ENCODE measurements around the gene SDHB. TPM values are rescaled to one million over a fixed set of nuclear protein-coding genes. Genes with fewer than 3 reads are reported as not detected.

SDHB gene
- total RNA-seq, 1 experiment from 2014 or later = 212 TPM

- in situ Hi-C loops (cut with HindIII; ENCODE audit: low pct_unique_long_range_greater_than_20kb, low sequenced_read_pairs) = no loop called here
- CTCF ChIA-PET = no interaction called here
Measured at GRCh38 chr1:17005365-17005740, 48.5 kb downstream of the SDHB start.

GRCh38 chr1:17004466-17005364 is 49.1 kb downstream of the SDHB start:
- in situ Hi-C loops (cut with HindIII; ENCODE audit: low pct_unique_long_range_greater_than_20kb, low sequenced_read_pairs) (no loop called here), intact Hi-C loops (cut with micrococcal nuclease; ENCODE audit: unreplicated experiment) (no loop called here)
- Histone ChIP-seq H3K9me3 (ENCODE audit: control insufficient read depth, insufficient read depth, low read depth, low read length) (no peaks in the 10 kb centered on the region), H3K36me3 (ENCODE audit: control insufficient read depth, insufficient read depth, low read length) (no peaks in the 10 kb centered on the region), H3K27ac (ENCODE audit: low read length) (no peak overlapping the region), H3K4me1 (ENCODE audit: control insufficient read depth, insufficient read depth, low read length) (peaks cover 2% of the 10 kb centered on the region; the same call in 1 of the 2 replicates), H3K4me3 (ENCODE audit: low read depth in 2 of 2, low read length in 2 of 2) (no peak overlapping the region), H3K27me3 (ENCODE audit: control insufficient read depth, insufficient read depth, low read length) (no peaks in the 10 kb centered on the region)
- DNase-seq (ENCODE audit: low read depth, low spot score) (no peak), ATAC-seq (peak; percentile 82)
- ChIA-PET POLR2A (no interaction called here), CTCF (no interaction called here)
- TF ChIP-seq REST (IDR thresholded peaks at IDR 0.05; ENCODE audit: insufficient read depth in 1 of 2, low read depth in 2 of 2, low read length in 1 of 2) = no peak
- TF ChIP-seq, protein P1, sequence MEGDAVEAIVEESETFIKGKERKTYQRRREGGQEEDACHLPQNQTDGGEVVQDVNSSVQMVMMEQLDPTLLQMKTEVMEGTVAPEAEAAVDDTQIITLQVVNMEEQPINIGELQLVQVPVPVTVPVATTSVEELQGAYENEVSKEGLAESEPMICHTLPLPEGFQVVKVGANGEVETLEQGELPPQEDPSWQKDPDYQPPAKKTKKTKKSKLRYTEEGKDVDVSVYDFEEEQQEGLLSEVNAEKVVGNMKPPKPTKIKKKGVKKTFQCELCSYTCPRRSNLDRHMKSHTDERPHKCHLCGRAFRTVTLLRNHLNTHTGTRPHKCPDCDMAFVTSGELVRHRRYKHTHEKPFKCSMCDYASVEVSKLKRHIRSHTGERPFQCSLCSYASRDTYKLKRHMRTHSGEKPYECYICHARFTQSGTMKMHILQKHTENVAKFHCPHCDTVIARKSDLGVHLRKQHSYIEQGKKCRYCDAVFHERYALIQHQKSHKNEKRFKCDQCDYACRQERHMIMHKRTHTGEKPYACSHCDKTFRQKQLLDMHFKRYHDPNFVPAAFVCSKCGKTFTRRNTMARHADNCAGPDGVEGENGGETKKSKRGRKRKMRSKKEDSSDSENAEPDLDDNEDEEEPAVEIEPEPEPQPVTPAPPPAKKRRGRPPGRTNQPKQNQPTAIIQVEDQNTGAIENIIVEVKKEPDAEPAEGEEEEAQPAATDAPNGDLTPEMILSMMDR (IDR thresholded peaks at IDR 0.05) = no peak; the same call in 1 of the 2 replicates
- no peak for TF ChIP-seq SIN3A (IDR thresholded peaks at IDR 0.05; ENCODE audit: borderline replicate concordance, insufficient read depth, low read depth, low read length)
- TF ChIP-seq TCF7L2 (IDR thresholded peaks at IDR 0.05; ENCODE audit: low read depth, low read length) = no peak
- no peak for TF ChIP-seq POLR2AphosphoS5 (IDR thresholded peaks at IDR 0.05; ENCODE audit: low read depth, low read length)
- no TSS peak for BruUV-seq (replicated peaks)

More at GRCh38 chr1:17005365-17005740, 48.5 kb downstream of the SDHB start:
- TF ChIP-seq SIN3A (IDR thresholded peaks at IDR 0.05; ENCODE audit: borderline replicate concordance, insufficient read depth, low read depth, low read length) = no peak
- no peak for TF ChIP-seq TCF7L2 (IDR thresholded peaks at IDR 0.05; ENCODE audit: low read depth, low read length)
- no peak for TF ChIP-seq POLR2AphosphoS5 (IDR thresholded peaks at IDR 0.05; ENCODE audit: low read depth, low read length)
- TF ChIP-seq REST (IDR thresholded peaks at IDR 0.05; ENCODE audit: insufficient read depth in 1 of 2, low read depth in 2 of 2, low read length in 1 of 2) = no peak
- TF ChIP-seq, protein P1 (IDR thresholded peaks at IDR 0.05) = no peak
- intact Hi-C loops (cut with micrococcal nuclease; ENCODE audit: unreplicated experiment) = no loop called here
- no TSS peak for BruUV-seq (replicated peaks)
- Histone ChIP-seq H3K27me3 (ENCODE audit: control insufficient read depth, insufficient read depth, low read length) (no peaks in the 10 kb centered on the region), H3K27ac (ENCODE audit: low read length) (no peak overlapping the region), H3K9me3 (ENCODE audit: control insufficient read depth, insufficient read depth, low read depth, low read length) (no peaks in the 10 kb centered on the region), H3K36me3 (ENCODE audit: control insufficient read depth, insufficient read depth, low read length) (no peaks in the 10 kb centered on the region), H3K4me3 (ENCODE audit: low read depth in 2 of 2, low read length in 2 of 2) (no peak overlapping the region), H3K4me1 (ENCODE audit: control insufficient read depth, insufficient read depth, low read length) (peaks cover 6% of the 10 kb centered on the region; the same call in 1 of the 2 replicates)
- POLR2A ChIA-PET = no interaction called here
- DNase-seq (ENCODE audit: low read depth, low spot score) = no peak
- ATAC-seq = no peak
